ENCODE data around the gene CDSN. TPM values are rescaled to one million over a fixed set of nuclear protein-coding genes. Genes with fewer than 3 reads are reported as not detected.

Gene CDSN
- total RNA-seq, 1 experiment from 2014 or later: 0.12 TPM

GRCh38 chr6:31118178-31118577 is 2.1 kb downstream of the CDSN start:
- Histone ChIP-seq H3K27me3 (ENCODE audit: insufficient read depth, low read length) (no peaks in the 10 kb centered on the region), H3K4me2 (ENCODE audit: low read length) (no peak overlapping the region), H4K20me1 (ENCODE audit: insufficient read depth) (no peaks in the 10 kb centered on the region), H3K9ac (ENCODE audit: low read length) (no peak overlapping the region), H3K79me2 (ENCODE audit: insufficient read depth, low read length) (peaks cover 8% of the 10 kb centered on the region; the same call in 1 of the 2 replicates), H2AFZ (ENCODE audit: low read depth, low read length, poor library complexity, severe bottlenecking) (no peak overlapping the region), H3K4me3 (replicated peaks in 1 of 2; ENCODE audit: low read depth in 1 of 2, low read length in 2 of 2) (no peak overlapping the region), H3K9me3 (ENCODE audit: control insufficient read depth in 1 of 2, insufficient read depth in 1 of 2, low read depth in 1 of 2, low read length in 2 of 2) (no peaks in the 10 kb centered on the region), H3K9me2 (ENCODE audit: insufficient read depth) (no peaks in the 10 kb centered on the region), H3K4me1 (ENCODE audit: control insufficient read depth in 1 of 2, insufficient read depth in 2 of 2, low read length in 2 of 2) (peaks cover 34 to 52% of the 10 kb centered on the region in 2 experiments), H3K27ac (ENCODE audit: low read depth, low read length) (no peak overlapping the region), H3K36me3 (ENCODE audit: control insufficient read depth in 1 of 2, insufficient read depth in 2 of 2, low read length in 2 of 2) (no peaks in the 10 kb centered on the region)
- ChIA-PET POLR2A (no interaction called here), CTCF (interaction anchor here (0.6 kb wide), 1 partner anchor 11 kb away, joined by 3 read pairs; no protein-coding TSS in a partner anchor), RAD21 (ENCODE audit: low non-redundant PET in 1 of 2, low total read pairs in 2 of 2, uncharacterized antibody in 2 of 2, unreplicated experiment in 2 of 2) (no interaction called here)
- TF ChIP-seq FOSL1 (IDR thresholded peaks at IDR 0.05; ENCODE audit: low read depth): no peak
- TF ChIP-seq REST (IDR thresholded peaks at IDR 0.05; ENCODE audit: low read depth): no peak
- no peak for TF ChIP-seq ELF1 (IDR thresholded peaks at IDR 0.05; ENCODE audit: borderline replicate concordance, low read depth)
- TF ChIP-seq ZNF274 (IDR thresholded peaks at IDR 0.05; ENCODE audit: low read depth, low read length): no peak
- TF ChIP-seq ATF3 (IDR thresholded peaks at IDR 0.05): no peak
- TF ChIP-seq ZBTB33 (IDR thresholded peaks at IDR 0.05; ENCODE audit: extremely low read depth, insufficient replicate concordance, low read length): no peak
- no peak for TF ChIP-seq ZFX (IDR thresholded peaks at IDR 0.05)
- no peak for TF ChIP-seq SP1 (IDR thresholded peaks at IDR 0.05; ENCODE audit: low read depth)
- TF ChIP-seq CBX3 (IDR thresholded peaks at IDR 0.05; ENCODE audit: low read depth): no peak
- TF ChIP-seq MAX (IDR thresholded peaks at IDR 0.05): no peak
- DNase-seq (ENCODE audit: low read depth, low spot score) (no peak), ATAC-seq (no peak)
- intact Hi-C loops (cut with micrococcal nuclease): no loop called here
- no TSS peak for BruUV-seq (replicated peaks)
